Measurements from ENCODE around the gene COG8. TPM values are rescaled to one million over a fixed set of nuclear protein-coding genes. Genes with fewer than 3 reads are reported as not detected.

COG8 gene
- polyA plus RNA-seq, 3 donors, result 11.9 to 24.1 (median 21.6) TPM

GRCh38 chr16:69349536-69349935, 10.2 kb upstream of the COG8 start:
- H3K4me1 Mint-ChIP-seq, result peaks cover 20% of the 10 kb centered on the region
- H3K27ac ChIP-seq (ENCODE audit: low read depth in 1 of 2, low read length in 2 of 2), result no peak overlapping the region
- intact Hi-C loops (cut with micrococcal nuclease), result no loop called here
- peaks cover 24 to 43% of the 10 kb centered on the region in 2 donors for H3K36me3 ChIP-seq (replicated peaks in 1 of 2; ENCODE audit: control insufficient read depth in 1 of 2, insufficient read depth in 2 of 2, low read length in 2 of 2)
- H3K9me3 Mint-ChIP-seq, result no peaks in the 10 kb centered on the region
- H3K9me3 ChIP-seq (replicated peaks in 1 of 2; ENCODE audit: control insufficient read depth in 1 of 2, insufficient read depth in 1 of 2, low read length in 2 of 2), result no peaks in the 10 kb centered on the region
- H3K9ac ChIP-seq (ENCODE audit: insufficient read depth, low read length, poor library complexity, severe bottlenecking), result no peak overlapping the region
- H3K27me3 Mint-ChIP-seq (ENCODE audit: low read depth in 3 of 3), result no peaks in the 10 kb centered on the region
- 84% methylated on average over 7 of the region's 10 CpGs for WGBS (ENCODE audit: insufficient coverage)
- H3K4me1 ChIP-seq (ENCODE audit: control insufficient read depth in 1 of 2, insufficient read depth in 2 of 2, low read length in 2 of 2), result peaks cover 18 to 19% of the 10 kb centered on the region in 2 donors
- no peak overlapping the region for H3K4me3 Mint-ChIP-seq
- no peak overlapping the region for H2AFZ ChIP-seq (ENCODE audit: insufficient read depth, low read depth, low read length, poor library complexity, severe bottlenecking)
- H4K20me1 ChIP-seq (ENCODE audit: insufficient read depth, low read length), result peaks cover 3% of the 10 kb centered on the region
- TF ChIP-seq CTCF (IDR thresholded peaks at IDR 0.05), result no peak
- no peak overlapping the region for H3K4me3 ChIP-seq (replicated peaks in 1 of 3; ENCODE audit: low read depth in 2 of 3, low read length in 3 of 3)
- no peak for DNase-seq
- peaks cover 29 to 42% of the 10 kb centered on the region in 2 donors for H3K36me3 Mint-ChIP-seq
- H3K27me3 ChIP-seq (ENCODE audit: control insufficient read depth in 2 of 2, insufficient read depth in 2 of 2, low read length in 2 of 2), result no peaks in the 10 kb centered on the region
- no peak overlapping the region for H3K4me2 ChIP-seq (replicated peaks; ENCODE audit: extremely low read depth, low read length, poor library complexity, severe bottlenecking)
- no peaks in the 10 kb centered on the region for H3K79me2 ChIP-seq (ENCODE audit: insufficient read depth, low read length)
- H3K27ac Mint-ChIP-seq, result no peak overlapping the region

GRCh38 chr16:69348222-69348621, 8.9 kb upstream of the COG8 start:
- Histone ChIP-seq H3K27ac (ENCODE audit: low read depth in 1 of 2, low read length in 2 of 2) (no peak overlapping the region), H3K36me3 (replicated peaks in 1 of 2; ENCODE audit: control insufficient read depth in 1 of 2, insufficient read depth in 2 of 2, low read length in 2 of 2) (peaks cover 24 to 51% of the 10 kb centered on the region in 2 donors), H3K9me3 (replicated peaks in 1 of 2; ENCODE audit: control insufficient read depth in 1 of 2, insufficient read depth in 1 of 2, low read length in 2 of 2) (no peaks in the 10 kb centered on the region), H3K4me1 (ENCODE audit: control insufficient read depth in 1 of 2, insufficient read depth in 2 of 2, low read length in 2 of 2) (peaks cover 18 to 19% of the 10 kb centered on the region in 2 donors), H3K27me3 (ENCODE audit: control insufficient read depth in 2 of 2, insufficient read depth in 2 of 2, low read length in 2 of 2) (no peaks in the 10 kb centered on the region), H4K20me1 (ENCODE audit: insufficient read depth, low read length) (peaks cover 3% of the 10 kb centered on the region), H3K79me2 (ENCODE audit: insufficient read depth, low read length) (peaks cover 7% of the 10 kb centered on the region), H3K4me2 (replicated peaks; ENCODE audit: extremely low read depth, low read length, poor library complexity, severe bottlenecking) (no peak overlapping the region), H3K4me3 (replicated peaks in 1 of 3; ENCODE audit: low read depth in 2 of 3, low read length in 3 of 3) (no peak overlapping the region), H2AFZ (ENCODE audit: insufficient read depth, low read depth, low read length, poor library complexity, severe bottlenecking) (no peak overlapping the region), H3K9ac (ENCODE audit: insufficient read depth, low read length, poor library complexity, severe bottlenecking) (no peak overlapping the region)
- Mint-ChIP-seq H3K9me3 (no peaks in the 10 kb centered on the region), H3K4me1 (peaks cover 20% of the 10 kb centered on the region), H3K36me3 (peaks cover 33 to 47% of the 10 kb centered on the region in 2 donors), H3K4me3 (no peak overlapping the region), H3K27me3 (ENCODE audit: low read depth in 3 of 3) (no peaks in the 10 kb centered on the region), H3K27ac (no peak overlapping the region)
- no peak for TF ChIP-seq CTCF (IDR thresholded peaks at IDR 0.05)
- no peak for DNase-seq
- 86% methylated on average over 2 of the region's 6 CpGs for WGBS (ENCODE audit: insufficient coverage)
- intact Hi-C loops (cut with micrococcal nuclease), result no loop called here
